Psoas muscle (tissue), 8 donors: Measurements from ENCODE around the gene TFE3. TPM values are rescaled to one million over a fixed set of nuclear protein-coding genes. Genes with fewer than 3 reads are reported as not detected.

Experiments
- ATAC-seq, 4 donors: fragments of 200-7000 bp; cut with Tn5 transposase; one replicate each; pipeline ENCODE4 v1.9.1; 2020; ENCODE audit warnings: moderate library complexity in 3 of 4, mild to moderate bottlenecking in 2 of 4
- DNase-seq, 2 donors: peaks; one replicate each; pipeline ENCODE4 v3.0.0-alpha.2; 2020
- H3K27ac ChIP-seq: fragments of 200-600 bp; one replicate; pipeline ENCODE4 v1.8.0; 2022
- H3K27me3 ChIP-seq, 3 donors: fragments of 200-600 bp in 1 of 3; one replicate each; pipeline versions ENCODE4 v1.6.1 to v1.8.0; 2013 to 2022; ENCODE audit warnings: low read length in 2 of 3, mild to moderate bottlenecking in 2 of 3, moderate library complexity in 1 of 3; ENCODE audit not compliant: insufficient read depth in 3 of 3
- H3K36me3 ChIP-seq, 2 donors: fragments of 200-600 bp in 1 of 2; one replicate each; pipeline versions ENCODE4 v1.6.1 to v1.8.0; 2013 to 2022; ENCODE audit warnings: low read depth in 1 of 2, mild to moderate bottlenecking in 1 of 2, moderate library complexity in 1 of 2; ENCODE audit not compliant: insufficient read depth in 1 of 2
- H3K4me1 ChIP-seq: fragments of 200-600 bp; one replicate; pipeline ENCODE4 v1.8.0; 2022
- H3K4me3 ChIP-seq: fragments of 200-600 bp; one replicate; pipeline ENCODE4 v1.8.0; 2022; ENCODE audit warnings: mild to moderate bottlenecking
- H3K9me3 ChIP-seq: fragments of 200-600 bp; one replicate; pipeline ENCODE4 v1.8.0; 2022
- CTCF ChIP-seq: fragments of 200-600 bp; IDR thresholded peaks from one replicate; pipeline ENCODE4 v1.8.0; 2022; ENCODE audit warnings: antibody characterized with exemption
- WGBS, 3 donors: extraction: QIAGEN DNeasy Blood & Tissue Kit; methylation state at CpG; one replicate each; pipeline versions ENCODE4 v1.1.6 to v1.1.7; 2013; 5-methylcytosine and 5-hydroxymethylcytosine counted together
- intact Hi-C, 2 donors: fragments of 100-400 bp; cut with DNase I; formaldehyde crosslinking; loops; one replicate each; pipeline versions ENCODE4 v1.11.0 to v1.14.2; 2022
- polyA plus RNA-seq, 3 donors: library from polyadenylated mRNA; stranded (reverse); fragments of 200-250 nt; gene quantifications; one replicate each; pipeline ENCODE4 v1.2.3, GENCODE V29; 2013
- total RNA-seq, 4 donors: library from RNA; stranded (reverse); fragmentation: NEBNext Ultra II Directional in 2 of 4; extraction: Animal tissue kit (Norgen Biotek cat#: 25700) in 2 of 4; gene quantifications; one replicate each; pipeline versions ENCODE4 v1.2.1 to v1.2.4, GENCODE V29; 2021 to 2023
- donor health status: healthy with polysubstance abuse.
- donor health status: DM: no; HTN: no; CAD: no; lungs with moderate emphysema.
- donor health status: Bipolar disorder and iron deficiency.
- donor health status: healthy.
- donor health status: DM: yes; HTN: yes; CAD: no.
- donor health status: DM: no; HTN: no; CAD: no.
- donor health status: DM: no; HTN: no; CAD: no.
- donor health status: DM: yes; HTN: yes; CAD: no.

The TFE3 gene
- total and polyA plus RNA-seq, 7 donors: 16.9 to 55.2 (median 30.7) TPM

- no peak overlapping the region for H3K4me3 ChIP-seq
- TF ChIP-seq CTCF: no peak
- WGBS, 3 donors: 93 to 96% (median 94%) methylated on average over 2 to 9 of the region's 9 CpGs
- H3K27me3 ChIP-seq: no peaks in the 10 kb centered on the region
- DNase-seq (no peak), ATAC-seq (no peak)
- H3K9me3 ChIP-seq: no peaks in the 10 kb centered on the region
- H3K4me1 ChIP-seq: no peaks in the 10 kb centered on the region
- intact Hi-C loops: no loop called here
- no peak overlapping the region for H3K27ac ChIP-seq
- no peaks in the 10 kb centered on the region for H3K36me3 ChIP-seq
These were observed 20.6 kb upstream of the TFE3 start for GRCh38 chrX:49063715-49064114.

GRCh38 chrX:49061916-49062315 lies 18.8 kb upstream of the TFE3 start:
- DNase-seq (no peak), ATAC-seq (no peak)
- no peaks in the 10 kb centered on the region for H3K4me1 ChIP-seq
- H3K27me3 ChIP-seq: no peaks in the 10 kb centered on the region
- intact Hi-C loops: no loop called here
- no peaks in the 10 kb centered on the region for H3K36me3 ChIP-seq
- no peaks in the 10 kb centered on the region for H3K9me3 ChIP-seq
- H3K4me3 ChIP-seq: no peak overlapping the region
- TF ChIP-seq CTCF: no peak
- no peak overlapping the region for H3K27ac ChIP-seq
- WGBS, 3 donors: 84 to 88% (median 87%) methylated on average over 7 to 10 of the region's 10 CpGs

- DNase-seq (no peak), ATAC-seq (no peak)
- Histone ChIP-seq H3K27ac (no peak overlapping the region), H3K36me3 (no peaks in the 10 kb centered on the region), H3K27me3 (no peaks in the 10 kb centered on the region), H3K9me3 (no peaks in the 10 kb centered on the region), H3K4me1 (no peaks in the 10 kb centered on the region), H3K4me3 (no peak overlapping the region)
- intact Hi-C loops: no loop called here
- WGBS, 3 donors: 82 to 87% (median 83%) methylated on average over 7 of the region's 7 CpGs
- TF ChIP-seq CTCF: no peak
These were observed 18.3 kb upstream of the TFE3 start for GRCh38 chrX:49061490-49061889.

GRCh38 chrX:49060914-49061313 lies 17.8 kb upstream of the TFE3 start:
- no peak for DNase-seq
- intact Hi-C loops: no loop called here
- Histone ChIP-seq H3K4me1 (no peaks in the 10 kb centered on the region), H3K27ac (no peak overlapping the region), H3K9me3 (no peaks in the 10 kb centered on the region), H3K27me3 (no peaks in the 10 kb centered on the region), H3K4me3 (no peak overlapping the region), H3K36me3 (no peaks in the 10 kb centered on the region)
- ATAC-seq: no peak
- WGBS, 3 donors: 63 to 89% (median 69%) methylated on average over 3 of the region's 3 CpGs
- no peak for TF ChIP-seq CTCF

GRCh38 chrX:49059681-49060085 lies 16.5 kb upstream of the TFE3 start:
- no peak overlapping the region for H3K4me3 ChIP-seq
- intact Hi-C loops: no loop called here
- no peak overlapping the region for H3K27ac ChIP-seq
- DNase-seq (no peak), ATAC-seq (no peak)
- TF ChIP-seq CTCF: no peak
- no peaks in the 10 kb centered on the region for H3K9me3 ChIP-seq
- no peaks in the 10 kb centered on the region for H3K4me1 ChIP-seq
- no peaks in the 10 kb centered on the region for H3K27me3 ChIP-seq
- H3K36me3 ChIP-seq: no peaks in the 10 kb centered on the region
- WGBS, 3 donors: 77 to 79% (median 78%) methylated on average over 8 to 10 of the region's 10 CpGs
